GM12891 (cell line): Measurements from ENCODE around the gene UFL1.
"Not testable (repeated sequence)": the region's sequence is repeated elsewhere in the genome, so short reads cannot be mapped to it uniquely, and the experiment has no call there.

Experiments used
- DNase-seq: peaks from one replicate; pipeline ENCODE4 v3.0.0; 2011; ENCODE audit warnings: low spot score; ENCODE audit not compliant: insufficient read length
- FAIRE-seq: peaks from 2 replicates; lab custom pipeline; 2011; peaks lifted over from hg19 to GRCh38; lab: Jason Lieb, UNC
- PAX5 ChIP-seq: IDR thresholded peaks from 2 replicates; pipeline ENCODE4 v1.6.1; 2011; ENCODE audit warnings: low read length, moderate library complexity, mild to moderate bottlenecking; ENCODE audit not compliant: insufficient read depth, severe bottlenecking
- POLR2A ChIP-seq: IDR thresholded peaks from 2 replicates; pipeline ENCODE4 v1.6.1; 2011; ENCODE audit warnings: low read depth, low read length, control low read depth
- POLR2AphosphoS5 ChIP-seq: IDR thresholded peaks from 2 replicates; pipeline ENCODE4 v1.6.1; 2011; ENCODE audit warnings: low read depth, low read length, control low read depth
- POU2F2 ChIP-seq: IDR thresholded peaks from 2 replicates; pipeline ENCODE4 v1.6.1; 2011; ENCODE audit warnings: low read depth, mild to moderate bottlenecking, control low read depth, low read length, moderate library complexity
- SPI1 ChIP-seq: IDR thresholded peaks from 2 replicates; pipeline ENCODE4 v1.6.1; 2011; ENCODE audit warnings: low read depth, low read length, control low read depth
- TAF1 ChIP-seq: IDR thresholded peaks from 2 replicates; pipeline ENCODE4 v1.6.1; 2011; ENCODE audit warnings: low read depth, low read length, control low read depth

UFL1 gene

GRCh38 chr6:96522465-96523009 is 931 bp downstream of the UFL1 start:
- TF ChIP-seq PAX5 (no peak), POLR2A (no peak), POU2F2 (no peak), SPI1 (no peak), POLR2AphosphoS5 (no peak), TAF1 (no peak)
- no peak for DNase-seq
- FAIRE-seq: no peak

- TF ChIP-seq TAF1: no peak
- no peak for TF ChIP-seq SPI1
- no peak for TF ChIP-seq POU2F2
- TF ChIP-seq PAX5: no peak
- no peak for TF ChIP-seq POLR2AphosphoS5
- TF ChIP-seq POLR2A: no peak
- FAIRE-seq: no peak
- DNase-seq: no peak
Measured at GRCh38 chr6:96528193-96528592, 6.6 kb downstream of the UFL1 start.

GRCh38 chr6:96532399-96532798 is 10.8 kb downstream of the UFL1 start:
- FAIRE-seq (peak; percentile 20), DNase-seq (no peak)
- no peak for TF ChIP-seq POU2F2
- no peak for TF ChIP-seq POLR2A
- TF ChIP-seq POLR2AphosphoS5: no peak
- no peak for TF ChIP-seq SPI1
- no peak for TF ChIP-seq TAF1
- no peak for TF ChIP-seq PAX5

GRCh38 chr6:96537726-96538125 is 16.1 kb downstream of the UFL1 start:
- TF ChIP-seq TAF1 (no peak), POU2F2 (no peak), SPI1 (no peak), POLR2AphosphoS5 (no peak), PAX5 (no peak), POLR2A (no peak)
- FAIRE-seq: no peak
- DNase-seq: no peak

- TF ChIP-seq TAF1 (no peak), PAX5 (no peak), SPI1 (no peak), POLR2AphosphoS5 (no peak), POLR2A (no peak), POU2F2 (no peak)
- DNase-seq: no peak
- no peak for FAIRE-seq
Measured at GRCh38 chr6:96542702-96543101, 21.1 kb downstream of the UFL1 start.

GRCh38 chr6:96545882-96546281 is 24.3 kb downstream of the UFL1 start:
- TF ChIP-seq SPI1 (peak; percentile 44; the same call in 1 of the 2 replicates), POLR2A (no peak)
- FAIRE-seq (no peak), DNase-seq (no peak)

GRCh38 chr6:96547654-96548053 is 26.0 kb downstream of the UFL1 start:
- TF ChIP-seq POLR2A (no peak), TAF1 (no peak), POU2F2 (no peak)
- no peak for DNase-seq
- FAIRE-seq: no peak

- no peak for TF ChIP-seq POLR2A
- no peak for TF ChIP-seq PAX5
- no peak for TF ChIP-seq SPI1
- TF ChIP-seq TAF1: no peak
- TF ChIP-seq POLR2AphosphoS5: no peak
- TF ChIP-seq POU2F2: no peak
- DNase-seq (no peak), FAIRE-seq (no peak)
Measured at GRCh38 chr6:96554558-96554957, 33.0 kb downstream of the UFL1 start.

GRCh38 chr6:96559740-96560139 is 38.1 kb downstream of the UFL1 start:
- FAIRE-seq, DNase-seq: not testable (repeated sequence)

- no peak for TF ChIP-seq POU2F2
- no peak for TF ChIP-seq SPI1
- TF ChIP-seq TAF1: no peak
- TF ChIP-seq PAX5: no peak
- TF ChIP-seq POLR2AphosphoS5: no peak
- no peak for TF ChIP-seq POLR2A
- FAIRE-seq (no peak), DNase-seq (no peak)
Measured at GRCh38 chr6:96562886-96563285, 41.3 kb downstream of the UFL1 start, which contains the start of gene FHL5. Gene FHL5 (plus strand): TSS chr6:96563128. CDS start chr6:96603614, 40,486 bp downstream.

GRCh38 chr6:96563853-96564252 is 42.2 kb downstream of the UFL1 start:
- FAIRE-seq: no peak
- TF ChIP-seq POLR2AphosphoS5 (no peak), POU2F2 (no peak), PAX5 (no peak), POLR2A (no peak), TAF1 (no peak), SPI1 (no peak)
- no peak for DNase-seq
